ENCODE measurements around the gene TBX4.

TBX4 gene

GRCh38 chr17:61454381-61455323 lies 2.4 kb downstream of the TBX4 start:
- no peak for DNase-seq (ENCODE audit: low spot score)

GRCh38 chr17:61455324-61456060 lies 3.3 kb downstream of the TBX4 start:
- no peak for DNase-seq (ENCODE audit: low spot score)

GRCh38 chr17:61456061-61456681 lies 3.9 kb downstream of the TBX4 start:
- DNase-seq (ENCODE audit: low spot score), result no peak

- DNase-seq (ENCODE audit: low spot score), result no peak
These were observed 4.5 kb downstream of the TBX4 start for GRCh38 chr17:61456688-61457225.

- no peak for DNase-seq (ENCODE audit: low spot score)
These were observed 5.2 kb downstream of the TBX4 start for GRCh38 chr17:61457226-61457983.

- no peak for DNase-seq (ENCODE audit: low spot score)
These were observed 5.8 kb downstream of the TBX4 start for GRCh38 chr17:61458000-61458399.

- no peak for DNase-seq (ENCODE audit: low spot score)
These were observed 6.4 kb downstream of the TBX4 start for GRCh38 chr17:61458421-61459141.

GRCh38 chr17:61459142-61459809 lies 7.1 kb downstream of the TBX4 start:
- no peak for DNase-seq (ENCODE audit: low spot score)

- no peak for DNase-seq (ENCODE audit: low spot score)
These were observed 7.9 kb downstream of the TBX4 start for GRCh38 chr17:61459939-61460718.

- no peak for DNase-seq (ENCODE audit: low spot score)
These were observed 8.8 kb downstream of the TBX4 start for GRCh38 chr17:61460796-61461585.

- no peak for DNase-seq (ENCODE audit: low spot score)
These were observed 9.4 kb downstream of the TBX4 start for GRCh38 chr17:61461586-61461966.

- DNase-seq (ENCODE audit: low spot score), result no peak
These were observed 9.9 kb downstream of the TBX4 start for GRCh38 chr17:61461967-61462718.

- DNase-seq (ENCODE audit: low spot score), result no peak
These were observed 10.6 kb downstream of the TBX4 start for GRCh38 chr17:61462719-61463315.

GRCh38 chr17:61463316-61464129 lies 11.3 kb downstream of the TBX4 start:
- DNase-seq (ENCODE audit: low spot score), result no peak

GRCh38 chr17:61464130-61464842 lies 12.1 kb downstream of the TBX4 start:
- no peak for DNase-seq (ENCODE audit: low spot score)

- no peak for DNase-seq (ENCODE audit: low spot score)
These were observed 12.6 kb downstream of the TBX4 start for GRCh38 chr17:61464843-61465180.

Measured in kidney capillary endothelial cell (primary cell).